Measurements from ENCODE around the gene KRTAP21-3. TPM values are rescaled to one million over a fixed set of nuclear protein-coding genes. Genes with fewer than 3 reads are reported as not detected.

KRTAP21-3 gene
- total RNA-seq, 1 donor from 2014 or later, result not detected

GRCh38 chr21:30707409-30707808 is 11.2 kb downstream of the KRTAP21-3 start:
- Mint-ChIP-seq H3K4me1 (peaks cover 10% of the 10 kb centered on the region), H3K36me3 (ENCODE audit: low read depth) (peaks cover 8% of the 10 kb centered on the region), H3K27ac (no peak overlapping the region), H3K4me3 (no peak overlapping the region), H3K27me3 (peaks cover 4% of the 10 kb centered on the region), H3K9me3 (peaks cover 14% of the 10 kb centered on the region)
- intact Hi-C loops (cut with micrococcal nuclease), result no loop called here
- no peak for DNase-seq

GRCh38 chr21:30695956-30696355 is 22.6 kb downstream of the KRTAP21-3 start:
- H3K4me3 Mint-ChIP-seq, result no peak overlapping the region
- DNase-seq, result no peak
- no peak overlapping the region for H3K27ac Mint-ChIP-seq
- H3K36me3 Mint-ChIP-seq (ENCODE audit: low read depth), result no peaks in the 10 kb centered on the region
- no peaks in the 10 kb centered on the region for H3K27me3 Mint-ChIP-seq
- H3K9me3 Mint-ChIP-seq, result peaks cover 14% of the 10 kb centered on the region
- H3K4me1 Mint-ChIP-seq, result no peaks in the 10 kb centered on the region
- intact Hi-C loops (cut with micrococcal nuclease), result no loop called here

GRCh38 chr21:30689822-30690221 is 28.8 kb downstream of the KRTAP21-3 start:
- DNase-seq, result no peak
- no peaks in the 10 kb centered on the region for H3K9me3 Mint-ChIP-seq
- H3K36me3 Mint-ChIP-seq (ENCODE audit: low read depth), result no peaks in the 10 kb centered on the region
- no peak overlapping the region for H3K4me3 Mint-ChIP-seq
- intact Hi-C loops (cut with micrococcal nuclease), result no loop called here
- H3K27me3 Mint-ChIP-seq, result peaks cover 3% of the 10 kb centered on the region
- H3K27ac Mint-ChIP-seq, result no peak overlapping the region
- H3K4me1 Mint-ChIP-seq, result no peaks in the 10 kb centered on the region

GRCh38 chr21:30684506-30684905 is 34.1 kb downstream of the KRTAP21-3 start:
- Mint-ChIP-seq H3K27me3 (peaks cover 7% of the 10 kb centered on the region), H3K9me3 (peaks cover 3% of the 10 kb centered on the region), H3K4me1 (no peaks in the 10 kb centered on the region), H3K27ac (no peak overlapping the region), H3K36me3 (ENCODE audit: low read depth) (no peaks in the 10 kb centered on the region), H3K4me3 (no peak overlapping the region)
- DNase-seq, result no peak
- intact Hi-C loops (cut with micrococcal nuclease), result no loop called here

- DNase-seq, result no peak
- Mint-ChIP-seq H3K27ac (no peak overlapping the region), H3K36me3 (ENCODE audit: low read depth) (no peaks in the 10 kb centered on the region), H3K4me3 (no peak overlapping the region), H3K4me1 (no peaks in the 10 kb centered on the region), H3K27me3 (peaks cover 4% of the 10 kb centered on the region), H3K9me3 (peaks cover 3% of the 10 kb centered on the region)
- intact Hi-C loops (cut with micrococcal nuclease), result no loop called here
Observed at GRCh38 chr21:30680586-30680985, 38.0 kb downstream of the KRTAP21-3 start.

GRCh38 chr21:30676737-30677136 is 41.8 kb downstream of the KRTAP21-3 start:
- Mint-ChIP-seq H3K27ac (no peak overlapping the region), H3K4me3 (no peak overlapping the region), H3K4me1 (no peaks in the 10 kb centered on the region), H3K27me3 (peaks cover 4% of the 10 kb centered on the region), H3K36me3 (ENCODE audit: low read depth) (no peaks in the 10 kb centered on the region), H3K9me3 (peaks cover 7% of the 10 kb centered on the region)
- intact Hi-C loops (cut with micrococcal nuclease), result no loop called here
- no peak for DNase-seq

GRCh38 chr21:30674312-30674711 is 44.3 kb downstream of the KRTAP21-3 start:
- no peak for DNase-seq
- Mint-ChIP-seq H3K27me3 (no peaks in the 10 kb centered on the region), H3K36me3 (ENCODE audit: low read depth) (no peaks in the 10 kb centered on the region), H3K4me3 (no peak overlapping the region), H3K9me3 (peaks cover 11% of the 10 kb centered on the region), H3K27ac (no peak overlapping the region), H3K4me1 (no peaks in the 10 kb centered on the region)
- intact Hi-C loops (cut with micrococcal nuclease), result no loop called here

GRCh38 chr21:30672985-30673650 is 45.5 kb downstream of the KRTAP21-3 start:
- Mint-ChIP-seq H3K9me3 (peaks cover 11% of the 10 kb centered on the region), H3K36me3 (ENCODE audit: low read depth) (no peaks in the 10 kb centered on the region), H3K4me3 (no peak overlapping the region), H3K27me3 (no peaks in the 10 kb centered on the region), H3K27ac (no peak overlapping the region), H3K4me1 (no peaks in the 10 kb centered on the region)
- no peak for DNase-seq
- intact Hi-C loops (cut with micrococcal nuclease), result no loop called here

GRCh38 chr21:30668776-30669175 is 49.8 kb downstream of the KRTAP21-3 start:
- no peaks in the 10 kb centered on the region for H3K4me1 Mint-ChIP-seq
- H3K27me3 Mint-ChIP-seq, result no peaks in the 10 kb centered on the region
- H3K9me3 Mint-ChIP-seq, result peaks cover 9% of the 10 kb centered on the region
- H3K27ac Mint-ChIP-seq, result no peak overlapping the region
- H3K36me3 Mint-ChIP-seq (ENCODE audit: low read depth), result no peaks in the 10 kb centered on the region
- H3K4me3 Mint-ChIP-seq, result no peak overlapping the region
- intact Hi-C loops (cut with micrococcal nuclease), result no loop called here
- no peak for DNase-seq

Other genes starting within 250 kb of the KRTAP21-3 start
- not detected in 2 replicates for gene KRTAP19-1, start 238.4 kb downstream of the KRTAP21-3 start, total RNA-seq
- not detected in 2 replicates for gene KRTAP19-2, start 231.3 kb downstream of the KRTAP21-3 start, total RNA-seq
- gene KRTAP19-3, start 226.8 kb downstream of the KRTAP21-3 start, total RNA-seq, result not detected in 2 replicates
- not detected in 2 replicates for gene KRTAP19-4, start 221.6 kb downstream of the KRTAP21-3 start, total RNA-seq
- gene KRTAP19-5, start 216.6 kb downstream of the KRTAP21-3 start, total RNA-seq, result not detected in 2 replicates
- not detected in 2 replicates for gene KRTAP19-6, start 176.9 kb downstream of the KRTAP21-3 start, total RNA-seq
- not detected in 2 replicates for gene KRTAP19-7, start 157.5 kb downstream of the KRTAP21-3 start, total RNA-seq
- not detected in 2 replicates for gene KRTAP22-2, start 128.4 kb downstream of the KRTAP21-3 start, total RNA-seq
- not detected in 2 replicates for gene KRTAP6-3, start 126.3 kb downstream of the KRTAP21-3 start, total RNA-seq
- gene KRTAP6-2, start 119.9 kb downstream of the KRTAP21-3 start, total RNA-seq, result not detected in 2 replicates
- not detected in 2 replicates for gene KRTAP22-1, start 117.7 kb downstream of the KRTAP21-3 start, total RNA-seq
- not detected in 2 replicates for gene KRTAP6-1, start 104.8 kb downstream of the KRTAP21-3 start, total RNA-seq
- not detected in 2 replicates for gene KRTAP20-1, start 102.4 kb downstream of the KRTAP21-3 start, total RNA-seq
- not detected in 2 replicates for gene KRTAP20-4, start 98.2 kb downstream of the KRTAP21-3 start, total RNA-seq
- not detected in 2 replicates for gene KRTAP20-2, start 83.6 kb downstream of the KRTAP21-3 start, total RNA-seq
- gene KRTAP20-3, start 75.9 kb downstream of the KRTAP21-3 start, total RNA-seq, result not detected in 2 replicates
- gene KRTAP21-2, start 28.5 kb upstream of the KRTAP21-3 start, total RNA-seq, result not detected in 2 replicates
- not detected in 2 replicates for gene KRTAP21-1, start 36.7 kb upstream of the KRTAP21-3 start, total RNA-seq
- not detected in 2 replicates for gene KRTAP8-1, start 94.5 kb upstream of the KRTAP21-3 start, total RNA-seq
- gene KRTAP7-1, start 111.0 kb upstream of the KRTAP21-3 start, total RNA-seq, result not detected in 2 replicates
- gene KRTAP11-1, start 162.8 kb upstream of the KRTAP21-3 start, total RNA-seq, result not detected in 2 replicates

All from activated CD4-positive, alpha-beta T cell treated with anti-CD3 and anti-CD28 coated beads, Interleukin-2, amount 10 ng/mL, durations not matched to agents 24 days and 14 days (primary cell).